A673 (cell line): ENCODE measurements around the gene EPHA8. TPM values are rescaled to one million over a fixed set of nuclear protein-coding genes. Genes with fewer than 3 reads are reported as not detected.

Experiments used
- BruUV-seq: library from RNA; stranded (reverse); fragments of 400-500 nt; replicated peaks from 2 replicates; lab custom pipeline; 2021; lab: Mats Ljungman, UMichigan
- CTCF ChIA-PET: fragments of 300-600 bp; sonication (Branson Sonifier 250); formaldehyde crosslinking; loops from one replicate; lab custom pipeline; 2022; ENCODE audit warnings: antibody characterized with exemption; lab: Charles Lee
- POLR2A ChIA-PET: fragments of 300-600 bp; sonication (Branson Sonifier 250); formaldehyde crosslinking; loops from one replicate; lab custom pipeline; 2022; ENCODE audit warnings: antibody characterized with exemption; ENCODE audit not compliant: low non-redundant PET; lab: Charles Lee
- DNase-seq: peaks from one replicate; pipeline ENCODE4 v3.0.0-alpha.2; 2015; ENCODE audit warnings: low spot score
- H3K27ac ChIP-seq: fragments of 200-600 bp; sonication (generic); 2 replicates; pipeline ENCODE4 v1.5.1; 2016; ENCODE audit warnings: mixed run types, low read depth, mild to moderate bottlenecking, mixed read lengths, antibody characterized with exemption, low read length; ENCODE audit not compliant: poor library complexity, severe bottlenecking
- H3K27me3 ChIP-seq: fragments of 200-600 bp; sonication (generic); replicated peaks from 2 replicates; pipeline ENCODE4 v1.6.1; 2017; ENCODE audit warnings: mixed run types, low read depth, mild to moderate bottlenecking, mixed read lengths, antibody characterized with exemption, low read length; ENCODE audit not compliant: insufficient read depth, poor library complexity
- H3K36me3 ChIP-seq: fragments of 200-600 bp; sonication (generic); 2 replicates; pipeline ENCODE4 v1.6.1; 2016; ENCODE audit warnings: mixed run types, mild to moderate bottlenecking, mixed read lengths, antibody characterized with exemption, low read length; ENCODE audit not compliant: insufficient read depth, poor library complexity, severe bottlenecking
- H3K4me1 ChIP-seq: fragments of 200-600 bp; sonication (generic); 2 replicates; pipeline ENCODE4 v1.6.1; 2017; ENCODE audit warnings: mixed run types, mild to moderate bottlenecking, mixed read lengths, antibody characterized with exemption, low read length; ENCODE audit not compliant: insufficient read depth, poor library complexity, severe bottlenecking
- H3K4me3 ChIP-seq: fragments of 200-600 bp; sonication (generic); 2 replicates; pipeline ENCODE4 v1.5.1; 2016; ENCODE audit warnings: low read depth, mixed run types, mild to moderate bottlenecking, mixed read lengths, low read length; ENCODE audit not compliant: poor library complexity, severe bottlenecking
- H3K9me3 ChIP-seq: fragments of 200-600 bp; sonication (generic); 2 replicates; pipeline ENCODE4 v1.6.1; 2016; ENCODE audit warnings: mixed run types, low read depth, mild to moderate bottlenecking, mixed read lengths, antibody characterized with exemption, low read length; ENCODE audit not compliant: poor library complexity, severe bottlenecking
- EZH2 ChIP-seq: fragments of 200-600 bp; sonication (generic); IDR thresholded peaks from 2 replicates; pipeline ENCODE4 v1.6.1; 2017; ENCODE audit warnings: borderline replicate concordance, low read depth, mild to moderate bottlenecking, mixed read lengths, antibody characterized with exemption, low read length; ENCODE audit not compliant: poor library complexity, severe bottlenecking
- intact Hi-C: fragments of 100-400 bp; cut with micrococcal nuclease; formaldehyde crosslinking; loops from one replicate; pipeline ENCODE4 v1.10.0; 2022; ENCODE audit not compliant: unreplicated experiment
- microRNA-seq: library from miRNA; unstranded; fragments of <30 nt; microRNA quantifications from one replicate; pipeline ENCODE4 v1.2.0, GENCODE V29; 2021
- total RNA-seq: library from RNA; stranded (reverse); gene quantifications from 2 replicates; pipeline ENCODE4 v1.2.3, GENCODE V29; 2021
- TF ChIP-seq, protein P1 (sequence below): fragments of 300-800, 200-600 bp; sonication (generic); conservative IDR thresholded peaks from 2 replicates; pipeline ENCODE4 v1.5.1; 2017; ENCODE audit warnings: low read depth, mild to moderate bottlenecking, antibody characterized with exemption, low read length, moderate library complexity, mixed read lengths

Gene EPHA8
- total RNA-seq, 1 experiment from 2014 or later: not detected

DNA sequence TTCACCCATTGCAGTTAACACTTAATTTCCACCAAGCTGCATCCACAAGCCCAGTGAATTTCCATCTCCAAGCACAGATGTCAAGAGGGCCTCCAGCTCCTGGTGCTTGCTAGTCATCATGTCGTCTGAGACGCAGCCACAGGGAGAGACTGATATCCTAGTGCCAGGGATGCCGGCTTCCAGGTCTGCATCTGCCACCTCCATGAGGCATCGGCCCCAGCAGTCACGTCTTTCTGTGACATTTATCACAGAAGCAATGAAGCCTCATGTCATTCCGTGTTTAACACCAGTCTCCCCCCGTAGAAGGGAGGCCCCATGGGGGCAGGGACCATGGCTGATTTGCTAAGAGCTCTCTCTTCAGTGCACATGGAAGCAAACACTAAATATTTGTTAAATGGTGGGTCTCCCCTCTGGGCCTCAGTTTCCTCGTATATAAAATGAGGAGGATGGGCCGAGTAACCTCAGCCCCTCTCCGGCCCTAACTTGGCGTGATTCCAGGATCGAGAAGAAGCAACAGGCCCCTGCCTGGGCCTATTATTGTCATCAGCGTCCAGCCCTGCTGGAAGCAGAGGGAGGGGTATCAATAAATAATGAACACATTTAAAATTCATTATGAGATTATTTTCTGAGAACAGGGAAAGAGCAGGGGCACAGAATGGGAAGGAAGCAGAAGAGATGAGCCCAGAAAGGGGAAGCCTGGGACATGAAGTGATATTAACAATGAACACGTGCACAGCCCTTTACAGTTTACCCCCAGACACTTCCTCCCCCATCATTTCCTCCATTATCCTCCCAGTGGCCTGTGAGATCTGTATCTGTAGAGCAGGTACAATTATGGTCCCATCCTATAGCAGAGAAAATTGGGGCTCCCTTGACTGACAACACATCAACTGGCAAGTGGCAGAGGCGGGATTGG, 88.9 kb downstream of the EPHA8 start:
- Histone ChIP-seq H3K27ac (no peak overlapping the region), H3K36me3 (no peaks in the 10 kb centered on the region), H3K4me3 (no peak overlapping the region), H3K4me1 (no peaks in the 10 kb centered on the region), H3K9me3 (no peaks in the 10 kb centered on the region), H3K27me3 (peaks cover 17% of the 10 kb centered on the region)
- ChIA-PET CTCF (no interaction called here), POLR2A (no interaction called here)
- no peak for TF ChIP-seq EZH2
- TF ChIP-seq, protein P1, sequence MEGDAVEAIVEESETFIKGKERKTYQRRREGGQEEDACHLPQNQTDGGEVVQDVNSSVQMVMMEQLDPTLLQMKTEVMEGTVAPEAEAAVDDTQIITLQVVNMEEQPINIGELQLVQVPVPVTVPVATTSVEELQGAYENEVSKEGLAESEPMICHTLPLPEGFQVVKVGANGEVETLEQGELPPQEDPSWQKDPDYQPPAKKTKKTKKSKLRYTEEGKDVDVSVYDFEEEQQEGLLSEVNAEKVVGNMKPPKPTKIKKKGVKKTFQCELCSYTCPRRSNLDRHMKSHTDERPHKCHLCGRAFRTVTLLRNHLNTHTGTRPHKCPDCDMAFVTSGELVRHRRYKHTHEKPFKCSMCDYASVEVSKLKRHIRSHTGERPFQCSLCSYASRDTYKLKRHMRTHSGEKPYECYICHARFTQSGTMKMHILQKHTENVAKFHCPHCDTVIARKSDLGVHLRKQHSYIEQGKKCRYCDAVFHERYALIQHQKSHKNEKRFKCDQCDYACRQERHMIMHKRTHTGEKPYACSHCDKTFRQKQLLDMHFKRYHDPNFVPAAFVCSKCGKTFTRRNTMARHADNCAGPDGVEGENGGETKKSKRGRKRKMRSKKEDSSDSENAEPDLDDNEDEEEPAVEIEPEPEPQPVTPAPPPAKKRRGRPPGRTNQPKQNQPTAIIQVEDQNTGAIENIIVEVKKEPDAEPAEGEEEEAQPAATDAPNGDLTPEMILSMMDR: no peak
- intact Hi-C loops: no loop called here
- BruUV-seq: no TSS peak
- DNase-seq: no peak

DNA sequence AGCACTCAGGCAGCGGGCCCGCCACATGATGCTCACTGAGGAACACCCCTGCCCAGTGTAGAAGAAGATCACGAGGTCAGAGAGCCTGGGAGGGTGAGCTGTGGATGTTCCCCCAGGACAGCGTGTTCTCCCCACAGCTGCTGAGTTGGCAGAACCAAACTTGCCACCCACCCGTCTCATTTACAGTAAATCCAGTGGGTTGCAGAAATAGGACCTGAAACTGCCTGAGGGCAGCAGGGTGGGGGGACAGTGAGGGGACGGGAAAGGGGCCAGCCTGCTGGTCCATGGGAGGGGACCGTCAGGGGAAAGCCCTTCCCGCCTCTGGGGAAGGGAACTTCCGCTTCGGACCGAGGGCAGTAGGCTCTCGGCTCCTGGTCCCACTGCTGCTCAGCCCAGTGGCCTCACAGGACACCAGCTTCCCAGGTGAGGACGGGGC, 89.6 kb downstream of the EPHA8 start, which contains the start of gene C1QB:
Gene C1QB, plus strand, starts transcription at position 356 of the 436 bp plus-strand sequence. CDS start 6,227 bp downstream, outside the sequence.
- no peak within 1 kb of the TSS for H3K4me3 ChIP-seq
- ChIA-PET CTCF (no interaction called here), POLR2A (no interaction called here)
- H3K36me3 ChIP-seq: no peaks in the 10 kb centered on the region
- no peaks in the 10 kb centered on the region for H3K4me1 ChIP-seq
- H3K27me3 ChIP-seq: peaks cover 21% of the 10 kb centered on the region
- H3K9me3 ChIP-seq: no peaks in the 10 kb centered on the region
- no peak within 1 kb of the TSS for H3K27ac ChIP-seq
- no TSS peak for BruUV-seq
- intact Hi-C loops: no loop called here
- DNase-seq: no peak
- no peak for TF ChIP-seq EZH2
- TF ChIP-seq, protein P1: no peak

Small RNA genes within 50 kb of the gene (microRNA-seq; reads per million reads assigned to microRNA genes)
- gene MIR6127: not detected

Other genes with a start within 250 kb of the EPHA8 start
- gene ZBTB40, start 111.6 kb upstream of the EPHA8 start, total RNA-seq: 21.8 and 25.3 TPM in 2 replicates
- gene C1QA, start 73.1 kb downstream of the EPHA8 start, total RNA-seq: not detected in 2 replicates
- gene C1QC, start 80.1 kb downstream of the EPHA8 start, total RNA-seq: not detected in 2 replicates
- gene C1QB, start 89.7 kb downstream of the EPHA8 start, total RNA-seq: not detected in 2 replicates
- gene EPHB2, start 147.3 kb downstream of the EPHA8 start, total RNA-seq: 10.4 and 12.3 TPM in 2 replicates